Tibial nerve (tissue), 4 donors: ENCODE results near the gene APOA1.

Experiments
- CTCF ChIP-seq, 5 experiments: fragments of 200-600 bp in 3 of 5; fragments of 450-650 bp in 2 of 5; sonication (generic) in 3 of 5; IDR thresholded peaks; one replicate each; pipeline ENCODE4 v1.5.1; 2016 to 2019; ENCODE audit warnings: antibody characterized with exemption in 5 of 5, mild to moderate bottlenecking in 3 of 5, moderate library complexity in 2 of 5
- EP300 ChIP-seq, 2 donors: sonication (generic); formaldehyde crosslinking; IDR thresholded peaks; one replicate each; pipeline ENCODE4 v1.6.1; 2017; ENCODE audit warnings: antibody characterized with exemption in 2 of 2, mild to moderate bottlenecking in 1 of 2

DNA sequence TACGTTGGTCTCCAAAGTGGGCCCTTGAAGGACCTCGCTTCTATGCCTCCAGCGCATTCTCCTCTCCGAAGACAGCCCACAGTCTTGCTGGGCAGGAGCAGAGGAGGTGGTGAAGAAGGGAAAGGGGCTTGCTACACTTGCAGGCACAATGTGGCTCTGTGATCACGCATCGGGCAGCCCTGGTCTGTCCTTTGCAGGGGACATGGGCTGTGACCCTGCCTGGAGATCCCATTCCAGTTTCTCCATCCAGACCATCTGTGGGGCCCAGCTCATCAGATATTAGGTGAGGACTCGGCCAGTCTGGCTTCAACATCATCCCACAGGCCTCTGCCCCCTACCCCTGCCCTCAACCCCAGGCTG is 810 bp downstream of the APOA1 start:
- TF ChIP-seq CTCF (IDR thresholded peaks at IDR 0.05) (no peak), EP300 (IDR thresholded peaks at IDR 0.05) (no peak)
